ENCODE results near the gene ATE1. TPM values are rescaled to one million over a fixed set of nuclear protein-coding genes. Genes with fewer than 3 reads are reported as not detected.
"Not testable (repeated sequence)": the region's sequence is repeated elsewhere in the genome, so short reads cannot be mapped to it uniquely, and the experiment has no call there.

The ATE1 gene
- total RNA-seq, 6 donors from 2014 or later, result 13.5 to 27.9 (median 21.8) TPM

- 70 to 90% methylated on average over 2 of the region's 2 CpGs for WGBS, 2 donors
- TF ChIP-seq CTCF (IDR thresholded peaks at IDR 0.05) (no peak), POLR2AphosphoS5 (IDR thresholded peaks at IDR 0.05) (peak in 1 of 2 donors; percentile 16), POLR2A (IDR thresholded peaks at IDR 0.05) (no peak)
- ATAC-seq (ENCODE audit: low FRiP score in 2 of 2), result peak in 1 of 2 donors; percentile 81
- Histone ChIP-seq H3K9me3 (no peaks in the 10 kb centered on the region), H3K36me3 (no peaks in the 10 kb centered on the region), H3K4me1 (no peaks in the 10 kb centered on the region), H3K27ac (no peak overlapping the region), H3K4me3 (no peak overlapping the region), H3K27me3 (no peaks in the 10 kb centered on the region)
- peak in 1 of 2 donors; percentile 22 for DNase-seq
Measured at GRCh38 chr10:121942749-121943416, 15.1 kb upstream of the ATE1 start.

GRCh38 chr10:121941532-121941931 lies 13.7 kb upstream of the ATE1 start:
- WGBS, 2 donors, result 81 to 87% methylated on average over 3 of the region's 3 CpGs
- Histone ChIP-seq H3K27me3 (no peaks in the 10 kb centered on the region), H3K4me3 (no peak overlapping the region), H3K36me3 (no peaks in the 10 kb centered on the region), H3K9me3 (no peaks in the 10 kb centered on the region), H3K27ac (no peak overlapping the region), H3K4me1 (no peaks in the 10 kb centered on the region)
- no peak for ATAC-seq (ENCODE audit: low FRiP score in 2 of 2)
- TF ChIP-seq CTCF (IDR thresholded peaks at IDR 0.05) (no peak), POLR2AphosphoS5 (IDR thresholded peaks at IDR 0.05) (no peak), POLR2A (IDR thresholded peaks at IDR 0.05) (no peak), EP300 (IDR thresholded peaks at IDR 0.05) (no peak)
- DNase-seq, result no peak

DNA sequence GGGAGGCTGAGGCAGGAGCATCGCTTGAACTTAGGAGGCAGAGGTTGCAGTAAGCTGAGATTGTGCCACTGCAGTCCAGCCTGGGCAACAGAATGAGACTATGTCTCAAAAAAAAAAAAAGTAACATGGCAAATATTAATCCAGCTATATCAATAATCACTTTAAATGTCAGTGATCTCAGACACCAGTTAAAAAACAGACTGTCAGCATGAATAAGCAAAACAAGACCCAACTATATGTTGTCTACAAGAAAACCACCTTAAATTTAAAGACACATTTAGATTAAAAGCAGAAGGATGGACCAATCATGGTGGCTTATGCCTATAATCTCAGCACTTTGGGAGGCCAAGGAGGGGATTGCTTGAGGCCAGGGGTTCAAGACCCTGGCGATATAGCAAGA lies 8.5 kb upstream of the ATE1 start:
- Histone ChIP-seq H3K27me3 (no peaks in the 10 kb centered on the region), H3K9me3 (no peaks in the 10 kb centered on the region), H3K4me3 (no peak overlapping the region), H3K36me3 (no peaks in the 10 kb centered on the region), H3K27ac (no peak overlapping the region), H3K4me1 (no peaks in the 10 kb centered on the region)
- WGBS, 2 donors, result 94 to 100% methylated on average over 2 of the region's 2 CpGs
- ATAC-seq (ENCODE audit: low FRiP score in 2 of 2) (no peak), DNase-seq (no peak)
- TF ChIP-seq POLR2AphosphoS5 (IDR thresholded peaks at IDR 0.05) (no peak), POLR2A (IDR thresholded peaks at IDR 0.05) (no peak), EP300 (IDR thresholded peaks at IDR 0.05) (no peak), CTCF (IDR thresholded peaks at IDR 0.05) (no peak)

DNA sequence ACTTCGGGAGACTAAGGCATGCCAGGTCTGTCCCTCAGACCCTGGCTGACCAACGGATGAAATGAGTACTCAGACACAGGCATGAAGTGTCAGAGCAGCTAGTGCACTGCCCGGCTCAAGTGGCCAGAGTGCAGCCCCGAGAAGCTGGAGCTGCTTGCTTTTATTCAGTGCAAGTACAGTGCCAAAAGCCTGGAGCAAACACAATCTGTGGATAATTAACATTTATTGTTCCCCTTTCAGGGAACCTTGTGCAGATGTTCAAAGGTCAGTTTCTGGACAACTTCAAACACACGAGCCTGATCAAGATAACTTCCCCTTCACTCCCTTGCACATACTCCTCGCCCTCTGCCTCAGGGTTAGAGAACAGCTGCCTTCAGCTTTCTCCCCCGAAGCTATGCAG lies 7.9 kb upstream of the ATE1 start:
- H3K27me3 ChIP-seq, result no peaks in the 10 kb centered on the region
- ATAC-seq (ENCODE audit: low FRiP score in 2 of 2), result no peak
- no peaks in the 10 kb centered on the region for H3K4me1 ChIP-seq
- TF ChIP-seq CTCF (IDR thresholded peaks at IDR 0.05) (no peak), EP300 (IDR thresholded peaks at IDR 0.05) (no peak)
- no peak overlapping the region for H3K27ac ChIP-seq
- WGBS, 2 donors, result 39 to 68% methylated on average over 6 to 7 of the region's 7 CpGs
- no peak overlapping the region for H3K4me3 ChIP-seq
- H3K36me3 ChIP-seq, result no peaks in the 10 kb centered on the region
- no peak for DNase-seq
- no peaks in the 10 kb centered on the region for H3K9me3 ChIP-seq

- not testable (repeated sequence) for H3K9me3 ChIP-seq; ATAC-seq (ENCODE audit: low FRiP score in 2 of 2); H3K36me3 ChIP-seq; DNase-seq; H3K4me3 ChIP-seq; H3K27ac ChIP-seq; H3K27me3 ChIP-seq
- WGBS, 2 donors, result 79 to 80% methylated on average over 11 of the region's 11 CpGs
- H3K4me1 ChIP-seq, result peaks cover 18 to 24% (median 20%) of the 10 kb centered on the region in 4 donors
Measured at GRCh38 chr10:121930268-121931085, 2.6 kb upstream of the ATE1 start.

DNA sequence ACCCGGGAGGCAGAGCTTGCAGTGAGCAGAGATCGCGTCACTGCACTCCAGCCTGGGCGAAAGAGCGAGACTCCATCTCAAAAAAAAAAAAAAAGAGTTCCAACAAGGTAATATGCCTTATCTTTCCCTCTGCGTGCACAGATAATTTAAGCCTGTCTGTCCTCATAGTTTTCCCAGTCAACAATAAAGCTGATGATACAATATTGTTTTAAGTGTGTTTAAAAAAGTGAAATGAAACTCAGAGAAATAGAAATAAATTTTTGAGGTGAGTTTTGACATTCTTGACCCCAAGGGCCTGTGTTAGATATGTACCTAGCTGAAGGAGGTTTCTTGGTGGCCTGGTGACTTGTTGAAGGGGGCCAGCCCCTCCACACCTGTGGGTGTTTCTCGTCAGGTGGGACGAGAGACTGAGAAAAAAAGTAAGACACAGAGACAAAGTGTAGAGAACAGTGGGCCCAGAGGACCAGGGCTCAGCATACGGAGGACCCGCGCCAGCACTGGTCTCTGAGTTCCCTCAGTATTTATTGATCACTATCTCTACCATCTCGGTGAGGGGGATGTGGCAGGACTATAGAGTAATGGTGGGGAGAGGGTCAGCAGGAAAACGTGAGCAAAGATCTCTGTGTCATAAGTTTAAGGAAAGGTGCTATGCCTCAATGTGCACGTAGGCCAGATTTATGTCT lies 1.9 kb upstream of the ATE1 start:
- not testable (repeated sequence) for ATAC-seq (ENCODE audit: low FRiP score in 2 of 2); H3K27ac ChIP-seq; H3K9me3 ChIP-seq; H3K36me3 ChIP-seq; H3K4me3 ChIP-seq; H3K27me3 ChIP-seq; DNase-seq
- 86 to 90% methylated on average over 13 to 14 of the region's 14 CpGs for WGBS, 2 donors
- peaks cover 18 to 25% (median 20%) of the 10 kb centered on the region in 4 donors for H3K4me1 ChIP-seq
